Right atrium auricular region (tissue), 2 donors: Measurements from ENCODE around the gene MINDY1. TPM values are rescaled to one million over a fixed set of nuclear protein-coding genes. Genes with fewer than 3 reads are reported as not detected.

Experiments used
- DNase-seq: peaks from one replicate; pipeline ENCODE4 v3.0.0-alpha.2; 2019; ENCODE audit warnings: low spot score
- H3K27ac ChIP-seq, 2 donors: fragments of 200-600 bp; sonication (generic); 1 replicate in 1 of 2; 2 replicates in 1 of 2; pipeline ENCODE4 v1.5.1; 2016 to 2019
- H3K27me3 ChIP-seq, 2 donors: fragments of 200-600 bp; sonication (generic); one replicate each; pipeline versions ENCODE4 v1.5.1 to v1.6.0; 2017 to 2019
- H3K36me3 ChIP-seq: fragments of 200-600 bp; sonication (generic); one replicate; pipeline ENCODE4 v1.5.1; 2016
- H3K4me1 ChIP-seq, 2 donors: fragments of 200-600 bp; sonication (generic); one replicate each; pipeline versions ENCODE4 v1.5.1 to v1.6.0; 2017 to 2019
- H3K4me3 ChIP-seq, 2 donors: fragments of 200-600 bp; sonication (generic); 1 replicate in 1 of 2; 2 replicates in 1 of 2; pipeline ENCODE4 v1.5.1; 2017 to 2019; ENCODE audit warnings: mild to moderate bottlenecking in 1 of 2, moderate library complexity in 1 of 2
- H3K9me3 ChIP-seq, 2 donors: fragments of 200-600 bp; sonication (generic); one replicate each; pipeline ENCODE4 v1.5.1; 2019
- total RNA-seq, 2 donors: library from RNA; depleted of rRNA; stranded (reverse); fragments of >200 nt; gene quantifications; one replicate each; pipeline ENCODE4 v1.1.0, GENCODE V29; 2016
- TF ChIP-seq, protein P1 (sequence below), 2 donors: fragments of 200-600 bp; sonication (generic); IDR thresholded peaks; one replicate each; pipeline ENCODE4 v1.5.1; 2019; ENCODE audit warnings: antibody characterized with exemption in 2 of 2

MINDY1 gene
- total RNA-seq, 2 donors from 2014 or later = 62.2 to 72.3 TPM

DNA sequence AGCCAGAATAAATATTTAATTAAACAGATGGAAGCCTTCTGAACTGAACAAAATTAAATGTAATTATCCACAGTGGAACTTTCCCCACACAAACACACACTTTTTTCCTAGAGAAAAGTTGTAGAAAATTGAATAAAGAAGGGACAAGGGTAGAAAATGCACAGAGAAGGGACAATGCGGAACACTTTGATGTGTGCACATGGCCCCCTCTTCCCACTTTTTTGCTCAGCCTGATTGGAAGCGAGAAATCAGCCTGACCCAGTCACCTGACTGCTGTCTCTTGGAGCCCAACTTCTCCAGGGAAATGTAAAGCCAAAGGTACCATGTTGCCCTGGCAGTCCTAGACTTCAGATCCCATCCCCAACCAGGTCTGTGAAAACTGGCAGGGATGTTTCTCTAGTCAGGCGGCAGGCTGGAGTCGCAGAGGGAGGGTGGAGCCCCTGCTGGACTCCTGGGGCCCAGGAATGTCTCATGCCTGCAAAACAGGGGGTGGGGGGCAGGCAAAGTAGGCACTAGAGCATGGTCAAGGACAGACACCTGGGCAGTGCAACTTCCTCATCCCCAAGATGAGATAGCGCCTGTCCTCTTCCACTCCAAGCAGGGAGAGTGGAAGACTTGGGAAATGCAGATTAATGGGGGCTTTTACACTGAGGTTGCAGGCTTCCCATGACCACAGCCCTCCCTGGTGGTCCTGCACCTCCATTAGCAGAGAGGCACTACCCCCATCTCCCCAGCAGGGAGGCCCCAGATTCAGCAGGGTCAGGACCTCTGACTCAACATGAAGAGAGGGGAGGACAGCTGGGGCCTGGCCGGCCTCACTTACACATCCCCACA is 34.9 kb downstream of the MINDY1 start:
- H3K27me3 ChIP-seq = no peaks in the 10 kb centered on the region
- DNase-seq = no peak
- TF ChIP-seq, protein P1, sequence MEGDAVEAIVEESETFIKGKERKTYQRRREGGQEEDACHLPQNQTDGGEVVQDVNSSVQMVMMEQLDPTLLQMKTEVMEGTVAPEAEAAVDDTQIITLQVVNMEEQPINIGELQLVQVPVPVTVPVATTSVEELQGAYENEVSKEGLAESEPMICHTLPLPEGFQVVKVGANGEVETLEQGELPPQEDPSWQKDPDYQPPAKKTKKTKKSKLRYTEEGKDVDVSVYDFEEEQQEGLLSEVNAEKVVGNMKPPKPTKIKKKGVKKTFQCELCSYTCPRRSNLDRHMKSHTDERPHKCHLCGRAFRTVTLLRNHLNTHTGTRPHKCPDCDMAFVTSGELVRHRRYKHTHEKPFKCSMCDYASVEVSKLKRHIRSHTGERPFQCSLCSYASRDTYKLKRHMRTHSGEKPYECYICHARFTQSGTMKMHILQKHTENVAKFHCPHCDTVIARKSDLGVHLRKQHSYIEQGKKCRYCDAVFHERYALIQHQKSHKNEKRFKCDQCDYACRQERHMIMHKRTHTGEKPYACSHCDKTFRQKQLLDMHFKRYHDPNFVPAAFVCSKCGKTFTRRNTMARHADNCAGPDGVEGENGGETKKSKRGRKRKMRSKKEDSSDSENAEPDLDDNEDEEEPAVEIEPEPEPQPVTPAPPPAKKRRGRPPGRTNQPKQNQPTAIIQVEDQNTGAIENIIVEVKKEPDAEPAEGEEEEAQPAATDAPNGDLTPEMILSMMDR (IDR thresholded peaks at IDR 0.05) = no peak
- H3K9me3 ChIP-seq = no peaks in the 10 kb centered on the region
- peak overlapping the region; percentile 94 to 97 for H3K27ac ChIP-seq
- no peak overlapping the region for H3K4me3 ChIP-seq
- H3K36me3 ChIP-seq = peaks cover 21% of the 10 kb centered on the region
- peaks cover 0 to 53% of the 10 kb centered on the region in 2 donors for H3K4me1 ChIP-seq

DNA sequence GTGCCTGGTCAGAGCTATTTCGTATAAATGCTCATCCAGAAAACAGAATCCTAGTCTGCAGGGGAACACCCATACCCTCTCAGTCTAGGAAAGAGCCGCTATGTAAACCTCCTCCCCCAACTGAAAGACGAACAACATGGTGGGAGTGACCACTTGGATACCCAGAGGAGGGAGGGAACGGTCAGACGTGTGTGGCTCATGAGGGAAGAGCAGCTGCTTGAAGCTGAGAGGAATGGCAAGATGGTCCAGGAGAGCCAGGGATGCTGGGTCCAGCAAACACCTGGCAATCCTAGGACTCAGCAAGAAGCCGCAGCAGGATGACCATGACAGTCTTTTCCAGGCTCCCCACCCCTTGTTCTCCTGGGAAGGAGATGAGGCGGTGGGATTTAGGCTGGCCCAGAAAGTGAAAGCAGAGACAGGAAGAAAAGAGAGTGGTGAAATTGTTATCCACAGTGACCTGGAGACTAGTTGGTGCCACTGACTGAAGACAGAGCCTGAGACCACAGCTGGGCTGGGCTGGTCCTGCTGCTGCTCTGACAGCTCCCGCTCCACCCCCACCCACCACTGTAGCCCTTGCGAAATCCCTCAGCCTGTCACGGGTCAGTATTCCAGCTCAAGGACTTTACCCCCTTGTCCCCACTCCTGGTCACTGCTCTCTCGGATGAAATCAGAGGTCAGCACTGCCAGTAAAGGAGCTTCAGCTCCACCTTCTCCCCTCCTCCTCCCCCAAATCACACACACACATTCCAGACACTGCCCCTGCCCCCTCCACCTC is 35.7 kb downstream of the MINDY1 start:
- no peak overlapping the region for H3K4me3 ChIP-seq

DNA sequence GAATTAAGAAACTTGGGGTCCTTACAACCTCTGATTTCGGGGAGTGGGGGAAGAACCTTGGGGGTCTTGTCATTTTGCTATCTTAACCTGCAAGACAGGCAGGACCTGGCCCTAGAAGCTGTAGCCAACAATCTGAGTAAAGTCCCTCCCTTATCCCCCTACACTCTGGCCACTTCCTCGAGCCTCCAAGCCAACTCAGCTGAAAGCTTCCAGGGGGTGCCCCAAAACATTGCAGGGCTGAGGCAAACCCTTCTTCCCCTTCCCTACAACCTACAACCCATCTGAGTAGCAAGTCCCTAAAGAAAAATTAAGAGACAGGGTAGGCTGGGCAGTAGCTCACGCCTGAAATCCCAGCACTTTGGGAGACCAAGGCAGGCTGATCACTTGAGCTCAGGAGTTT is 37.1 kb downstream of the MINDY1 start:
- Histone ChIP-seq H3K36me3 (peaks cover 43% of the 10 kb centered on the region), H3K4me1 (peaks cover 0 to 44% of the 10 kb centered on the region in 2 donors), H3K4me3 (no peak overlapping the region), H3K9me3 (no peaks in the 10 kb centered on the region), H3K27me3 (no peaks in the 10 kb centered on the region), H3K27ac (no peak overlapping the region)
- TF ChIP-seq, protein P1 (IDR thresholded peaks at IDR 0.05) = no peak
- DNase-seq = no peak

More for the DNA sequence above, 35.7 kb downstream of the MINDY1 start:
- Histone ChIP-seq H3K4me1 (peaks cover 0 to 53% of the 10 kb centered on the region in 2 donors), H3K27me3 (no peaks in the 10 kb centered on the region), H3K27ac (peak overlapping the region; percentile 94 to 97), H3K9me3 (no peaks in the 10 kb centered on the region), H3K36me3 (peaks cover 29% of the 10 kb centered on the region)
- TF ChIP-seq, protein P1 (IDR thresholded peaks at IDR 0.05) = no peak
- peak; percentile 90 for DNase-seq

DNA sequence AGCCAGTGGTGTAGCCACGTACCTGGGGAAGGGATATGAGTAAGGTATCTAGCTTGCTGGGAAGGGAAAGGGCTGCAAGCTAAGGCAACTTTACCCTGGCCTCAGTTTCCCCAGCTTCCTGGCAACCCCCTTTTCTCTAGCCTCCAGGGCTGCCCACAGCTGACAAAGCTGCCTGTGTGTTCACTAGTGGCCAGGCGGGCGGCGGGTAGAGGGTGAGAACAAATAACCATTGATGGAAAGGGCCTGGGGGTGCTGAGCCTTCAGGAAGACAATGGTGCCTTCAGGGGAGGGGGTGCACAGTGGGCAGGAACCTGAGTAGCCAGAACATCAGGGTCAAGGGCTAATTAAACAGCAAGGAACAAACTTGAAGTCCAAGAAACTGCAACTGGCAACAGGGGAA is 38.2 kb downstream of the MINDY1 start:
- TF ChIP-seq, protein P1 (IDR thresholded peaks at IDR 0.05) = no peak
- Histone ChIP-seq H3K4me1 (peaks cover 0 to 41% of the 10 kb centered on the region in 2 donors), H3K36me3 (peaks cover 55% of the 10 kb centered on the region), H3K4me3 (no peak overlapping the region), H3K27ac (no peak overlapping the region), H3K9me3 (no peaks in the 10 kb centered on the region), H3K27me3 (no peaks in the 10 kb centered on the region)
- DNase-seq = no peak

DNA sequence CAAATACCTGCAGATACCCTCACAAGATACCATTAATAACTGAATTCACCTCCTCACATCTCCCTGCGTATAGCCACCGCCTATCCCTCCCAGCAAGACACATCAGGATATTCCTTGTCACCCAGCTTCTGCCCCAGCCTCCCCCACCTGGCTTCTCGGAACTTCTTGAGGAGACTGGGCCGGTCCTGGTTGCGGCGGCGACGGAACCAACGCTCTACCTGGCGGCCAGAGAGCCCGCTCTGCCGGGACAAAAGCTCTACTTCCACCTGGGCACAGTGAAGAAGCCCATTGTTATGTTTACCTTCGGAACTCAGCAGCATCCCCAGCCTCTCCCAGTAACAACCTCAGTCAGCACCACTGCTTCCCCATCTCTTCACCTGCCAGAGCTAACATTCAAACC is 38.8 kb downstream of the MINDY1 start:
- H3K36me3 ChIP-seq = peaks cover 60% of the 10 kb centered on the region
- no peak overlapping the region for H3K4me3 ChIP-seq
- H3K27me3 ChIP-seq = no peaks in the 10 kb centered on the region
- TF ChIP-seq, protein P1 (IDR thresholded peaks at IDR 0.05) = no peak
- H3K9me3 ChIP-seq = no peaks in the 10 kb centered on the region
- H3K27ac ChIP-seq = no peak overlapping the region
- no peak for DNase-seq
- H3K4me1 ChIP-seq = peaks cover 0 to 36% of the 10 kb centered on the region in 2 donors
